H1 (cell line): Measurements from ENCODE around the gene IKBIP. TPM values are rescaled to one million over a fixed set of nuclear protein-coding genes. Genes with fewer than 3 reads are reported as not detected.

Experiments used
- ATF3 ChIP-seq: IDR thresholded peaks from 2 replicates; pipeline ENCODE4 v1.6.1; 2011; ENCODE audit warnings: low read depth, mild to moderate bottlenecking, low read length; ENCODE audit not compliant: insufficient read depth
- CBX5 ChIP-seq: fragments of 300-800, 300-1000 bp; sonication (generic); IDR thresholded peaks from 2 replicates; pipeline ENCODE4 v1.7.1; 2016; ENCODE audit warnings: antibody characterized with exemption, low read length, low read depth
- CHD1 ChIP-seq: IDR thresholded peaks from 2 replicates; pipeline ENCODE4 v1.6.1; 2012; ENCODE audit warnings: low read depth, low read length, improper control_type of control experiment
- GABPA ChIP-seq: IDR thresholded peaks from 2 replicates; pipeline ENCODE4 v1.6.1; 2011; ENCODE audit warnings: mild to moderate bottlenecking, low read length, moderate library complexity, borderline replicate concordance; ENCODE audit not compliant: insufficient read depth
- KDM5A ChIP-seq: fragments of 200-600 bp; IDR thresholded peaks from 2 replicates; pipeline ENCODE4 v1.7.1; 2012; ENCODE audit warnings: mild to moderate bottlenecking, low read length, inconsistent platforms, mixed read lengths
- POLR2A ChIP-seq, 2 experiments: IDR thresholded peaks; 1 replicate in 1 of 2; 2 replicates in 1 of 2; pipeline ENCODE4 v1.6.1; 2011; ENCODE audit warnings: low read depth in 2 of 2, low read length in 2 of 2, mild to moderate bottlenecking in 2 of 2; ENCODE audit errors: control extremely low read depth in 1 of 2
- RAD21 ChIP-seq, 2 experiments: IDR thresholded peaks in 1 of 2; conservative IDR thresholded peaks in 1 of 2; 2 replicates each; pipeline ENCODE4 v1.6.1; 2011; ENCODE audit warnings: low read depth in 2 of 2, low read length in 2 of 2, improper control_type of control experiment in 1 of 2, inconsistent platforms in 1 of 2, mild to moderate bottlenecking in 1 of 2, moderate library complexity in 1 of 2
- SIN3A ChIP-seq, 2 experiments: IDR thresholded peaks in 1 of 2; conservative IDR thresholded peaks in 1 of 2; 2 replicates each; pipeline ENCODE4 v1.6.1; 2011 to 2012; ENCODE audit warnings: low read length in 2 of 2, improper control_type of control experiment in 1 of 2, low read depth in 1 of 2, mild to moderate bottlenecking in 1 of 2
- SP1 ChIP-seq: IDR thresholded peaks from 2 replicates; pipeline ENCODE4 v1.6.1; 2011; ENCODE audit warnings: low read depth, low read length
- TBP ChIP-seq: IDR thresholded peaks from 2 replicates; pipeline ENCODE4 v1.6.1; 2011; ENCODE audit warnings: low read depth, low read length, improper control_type of control experiment
- TEAD4 ChIP-seq: IDR thresholded peaks from 2 replicates; pipeline ENCODE4 v1.6.1; 2012; ENCODE audit warnings: low read depth, low read length, inconsistent platforms, mixed read lengths
- polyA plus RNA-seq, 7 experiments: library from polyadenylated mRNA; depleted of rRNA in 3 of 7; stranded (reverse) in 5 of 7; unstranded in 2 of 7; fragments of >200 nt in 5 of 7; fragments of 200-250 nt in 2 of 7; gene quantifications; 1 replicate in 5 of 7; 2 replicates in 1 of 7; 4 replicates in 1 of 7; pipeline versions ENCODE4 v1.2.1 to v1.2.3, GENCODE V29; 2011 to 2013; ENCODE audit warnings: missing spikeins in 2 of 7, mixed read lengths in 2 of 7
- total RNA-seq: library from RNA; stranded (reverse); fragmentation: NEBNext Ultra II Directional; extraction: Animal tissue kit (Norgen Biotek cat#: 25700); gene quantifications from 2 replicates; pipeline ENCODE4 v1.2.1, GENCODE V29; 2021
- TF ChIP-seq, protein P1 (sequence below): fragments of 300-600 bp; sonication (generic); IDR thresholded peaks from 2 replicates; pipeline ENCODE4 v1.7.1; 2012; ENCODE audit warnings: low read length, moderate library complexity, mild to moderate bottlenecking, inconsistent platforms; ENCODE audit not compliant: insufficient replicate concordance

The IKBIP gene
- total and polyA plus RNA-seq, 2 of the 8 experiments (the other 6 are each of a cell fraction or from before 2014, with no cell fraction given): 2.7 to 12.4 TPM

GRCh38 chr12:98578821-98579220 is 65.8 kb downstream of the IKBIP start (continued):
- TF ChIP-seq, protein P1, sequence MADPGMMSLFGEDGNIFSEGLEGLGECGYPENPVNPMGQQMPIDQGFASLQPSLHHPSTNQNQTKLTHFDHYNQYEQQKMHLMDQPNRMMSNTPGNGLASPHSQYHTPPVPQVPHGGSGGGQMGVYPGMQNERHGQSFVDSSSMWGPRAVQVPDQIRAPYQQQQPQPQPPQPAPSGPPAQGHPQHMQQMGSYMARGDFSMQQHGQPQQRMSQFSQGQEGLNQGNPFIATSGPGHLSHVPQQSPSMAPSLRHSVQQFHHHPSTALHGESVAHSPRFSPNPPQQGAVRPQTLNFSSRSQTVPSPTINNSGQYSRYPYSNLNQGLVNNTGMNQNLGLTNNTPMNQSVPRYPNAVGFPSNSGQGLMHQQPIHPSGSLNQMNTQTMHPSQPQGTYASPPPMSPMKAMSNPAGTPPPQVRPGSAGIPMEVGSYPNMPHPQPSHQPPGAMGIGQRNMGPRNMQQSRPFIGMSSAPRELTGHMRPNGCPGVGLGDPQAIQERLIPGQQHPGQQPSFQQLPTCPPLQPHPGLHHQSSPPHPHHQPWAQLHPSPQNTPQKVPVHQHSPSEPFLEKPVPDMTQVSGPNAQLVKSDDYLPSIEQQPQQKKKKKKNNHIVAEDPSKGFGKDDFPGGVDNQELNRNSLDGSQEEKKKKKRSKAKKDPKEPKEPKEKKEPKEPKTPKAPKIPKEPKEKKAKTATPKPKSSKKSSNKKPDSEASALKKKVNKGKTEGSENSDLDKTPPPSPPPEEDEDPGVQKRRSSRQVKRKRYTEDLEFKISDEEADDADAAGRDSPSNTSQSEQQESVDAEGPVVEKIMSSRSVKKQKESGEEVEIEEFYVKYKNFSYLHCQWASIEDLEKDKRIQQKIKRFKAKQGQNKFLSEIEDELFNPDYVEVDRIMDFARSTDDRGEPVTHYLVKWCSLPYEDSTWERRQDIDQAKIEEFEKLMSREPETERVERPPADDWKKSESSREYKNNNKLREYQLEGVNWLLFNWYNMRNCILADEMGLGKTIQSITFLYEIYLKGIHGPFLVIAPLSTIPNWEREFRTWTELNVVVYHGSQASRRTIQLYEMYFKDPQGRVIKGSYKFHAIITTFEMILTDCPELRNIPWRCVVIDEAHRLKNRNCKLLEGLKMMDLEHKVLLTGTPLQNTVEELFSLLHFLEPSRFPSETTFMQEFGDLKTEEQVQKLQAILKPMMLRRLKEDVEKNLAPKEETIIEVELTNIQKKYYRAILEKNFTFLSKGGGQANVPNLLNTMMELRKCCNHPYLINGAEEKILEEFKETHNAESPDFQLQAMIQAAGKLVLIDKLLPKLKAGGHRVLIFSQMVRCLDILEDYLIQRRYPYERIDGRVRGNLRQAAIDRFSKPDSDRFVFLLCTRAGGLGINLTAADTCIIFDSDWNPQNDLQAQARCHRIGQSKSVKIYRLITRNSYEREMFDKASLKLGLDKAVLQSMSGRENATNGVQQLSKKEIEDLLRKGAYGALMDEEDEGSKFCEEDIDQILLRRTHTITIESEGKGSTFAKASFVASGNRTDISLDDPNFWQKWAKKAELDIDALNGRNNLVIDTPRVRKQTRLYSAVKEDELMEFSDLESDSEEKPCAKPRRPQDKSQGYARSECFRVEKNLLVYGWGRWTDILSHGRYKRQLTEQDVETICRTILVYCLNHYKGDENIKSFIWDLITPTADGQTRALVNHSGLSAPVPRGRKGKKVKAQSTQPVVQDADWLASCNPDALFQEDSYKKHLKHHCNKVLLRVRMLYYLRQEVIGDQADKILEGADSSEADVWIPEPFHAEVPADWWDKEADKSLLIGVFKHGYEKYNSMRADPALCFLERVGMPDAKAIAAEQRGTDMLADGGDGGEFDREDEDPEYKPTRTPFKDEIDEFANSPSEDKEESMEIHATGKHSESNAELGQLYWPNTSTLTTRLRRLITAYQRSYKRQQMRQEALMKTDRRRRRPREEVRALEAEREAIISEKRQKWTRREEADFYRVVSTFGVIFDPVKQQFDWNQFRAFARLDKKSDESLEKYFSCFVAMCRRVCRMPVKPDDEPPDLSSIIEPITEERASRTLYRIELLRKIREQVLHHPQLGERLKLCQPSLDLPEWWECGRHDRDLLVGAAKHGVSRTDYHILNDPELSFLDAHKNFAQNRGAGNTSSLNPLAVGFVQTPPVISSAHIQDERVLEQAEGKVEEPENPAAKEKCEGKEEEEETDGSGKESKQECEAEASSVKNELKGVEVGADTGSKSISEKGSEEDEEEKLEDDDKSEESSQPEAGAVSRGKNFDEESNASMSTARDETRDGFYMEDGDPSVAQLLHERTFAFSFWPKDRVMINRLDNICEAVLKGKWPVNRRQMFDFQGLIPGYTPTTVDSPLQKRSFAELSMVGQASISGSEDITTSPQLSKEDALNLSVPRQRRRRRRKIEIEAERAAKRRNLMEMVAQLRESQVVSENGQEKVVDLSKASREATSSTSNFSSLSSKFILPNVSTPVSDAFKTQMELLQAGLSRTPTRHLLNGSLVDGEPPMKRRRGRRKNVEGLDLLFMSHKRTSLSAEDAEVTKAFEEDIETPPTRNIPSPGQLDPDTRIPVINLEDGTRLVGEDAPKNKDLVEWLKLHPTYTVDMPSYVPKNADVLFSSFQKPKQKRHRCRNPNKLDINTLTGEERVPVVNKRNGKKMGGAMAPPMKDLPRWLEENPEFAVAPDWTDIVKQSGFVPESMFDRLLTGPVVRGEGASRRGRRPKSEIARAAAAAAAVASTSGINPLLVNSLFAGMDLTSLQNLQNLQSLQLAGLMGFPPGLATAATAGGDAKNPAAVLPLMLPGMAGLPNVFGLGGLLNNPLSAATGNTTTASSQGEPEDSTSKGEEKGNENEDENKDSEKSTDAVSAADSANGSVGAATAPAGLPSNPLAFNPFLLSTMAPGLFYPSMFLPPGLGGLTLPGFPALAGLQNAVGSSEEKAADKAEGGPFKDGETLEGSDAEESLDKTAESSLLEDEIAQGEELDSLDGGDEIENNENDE: no peak
- no peak for TF ChIP-seq KDM5A
- TF ChIP-seq CBX5: no peak
- TF ChIP-seq GABPA: no peak
- TF ChIP-seq SIN3A (conservative IDR thresholded peaks at IDR 0.05 in 1 of 2, IDR thresholded peaks at IDR 0.05 in 1 of 2; ENCODE audit: low read depth in 1 of 2, low read length in 2 of 2): no peak
- no peak for TF ChIP-seq CHD1
- no peak for TF ChIP-seq POLR2A (IDR thresholded peaks at IDR 0.05; ENCODE audit: control extremely low read depth in 1 of 2, low read depth in 2 of 2, low read length in 2 of 2)
- TF ChIP-seq TBP: no peak
- TF ChIP-seq TEAD4: no peak
- TF ChIP-seq SP1: no peak
- TF ChIP-seq ATF3: no peak
- TF ChIP-seq RAD21 (IDR thresholded peaks at IDR 0.05 in 1 of 2, conservative IDR thresholded peaks at IDR 0.05 in 1 of 2; ENCODE audit: low read depth in 2 of 2, low read length in 2 of 2): no peak
